H1 (cell line): Measurements from ENCODE around the gene CEBPG. TPM values are rescaled to one million over a fixed set of nuclear protein-coding genes. Genes with fewer than 3 reads are reported as not detected.
A peak's percentile ranks its signal among the peaks of the same experiment; 100 is the strongest.

Experiments used
- CTCF ChIA-PET: fragments of 300-600 bp; sonication (Branson Sonifier 250); formaldehyde crosslinking; loops from one replicate; lab custom pipeline; 2021; ENCODE audit not compliant: partially characterized antibody; lab: Charles Lee
- POLR2A ChIA-PET: fragments of 300-600 bp; sonication (Branson Sonifier 250); formaldehyde crosslinking; loops from one replicate; lab custom pipeline; 2021; ENCODE audit warnings: inconsistent platforms; ENCODE audit not compliant: partially characterized antibody; lab: Charles Lee
- DNase-seq, 2 experiments: peaks; one replicate each; pipeline versions ENCODE4 v3.0.0 to v3.0.0-alpha.2; 2010 to 2022; ENCODE audit warnings: low spot score in 2 of 2, low read depth in 1 of 2, mixed read lengths in 1 of 2
- FAIRE-seq: peaks from 2 replicates; lab custom pipeline; 2011; peaks lifted over from hg19 to GRCh38; lab: Jason Lieb, UNC
- H2AFZ ChIP-seq: 2 replicates; pipeline ENCODE4 v1.8.1; 2012; ENCODE audit warnings: low read length, inconsistent platforms
- H2AK5ac ChIP-seq: 2 replicates; pipeline ENCODE4 v1.6.1; 2013; ENCODE audit warnings: low read depth, low read length
- H2BK120ac ChIP-seq: replicated peaks from 2 replicates; pipeline ENCODE3; 2013; ENCODE audit warnings: low read depth, low read length, inconsistent platforms
- H2BK12ac ChIP-seq: 2 replicates; pipeline ENCODE4 v1.6.1; 2013; ENCODE audit warnings: low read depth, low read length
- H2BK15ac ChIP-seq: 2 replicates; pipeline ENCODE4 v1.6.1; 2013; ENCODE audit warnings: low read length
- H2BK20ac ChIP-seq: 2 replicates; pipeline ENCODE4 v1.6.1; 2013; ENCODE audit warnings: low read length
- H2BK5ac ChIP-seq: 2 replicates; pipeline ENCODE4 v1.6.1; 2013; ENCODE audit warnings: low read depth, low read length
- H3K14ac ChIP-seq: 2 replicates; pipeline ENCODE4 v1.6.1; 2013; ENCODE audit warnings: inconsistent platforms; ENCODE audit not compliant: insufficient read length
- H3K18ac ChIP-seq: 2 replicates; pipeline ENCODE4 v1.6.1; 2013; ENCODE audit warnings: low read length; ENCODE audit errors: extremely low read depth
- H3K23ac ChIP-seq: 2 replicates; pipeline ENCODE4 v1.6.1; 2013; ENCODE audit warnings: inconsistent platforms; ENCODE audit not compliant: insufficient read length
- H3K23me2 ChIP-seq: 2 replicates; pipeline ENCODE4 v1.6.1; 2013; ENCODE audit warnings: low read depth, low read length
- H3K27ac ChIP-seq: 2 replicates; pipeline ENCODE4 v1.6.1; 2011; ENCODE audit warnings: low read depth, low read length, inconsistent platforms
- H3K27me3 ChIP-seq, 4 experiments: replicated peaks in 1 of 4; 1 replicate in 1 of 4; 2 replicates in 3 of 4; pipeline versions ENCODE4 v1.6.1 to v1.8.1; 2011 to 2013; ENCODE audit warnings: low read length in 3 of 4, mild to moderate bottlenecking in 3 of 4, inconsistent platforms in 2 of 4, mixed read lengths in 2 of 4, moderate library complexity in 1 of 4; ENCODE audit not compliant: control insufficient read depth in 3 of 4, insufficient read depth in 3 of 4; ENCODE audit errors: extremely low read depth in 1 of 4
- H3K36me3 ChIP-seq, 4 experiments: 2 replicates each; pipeline versions ENCODE4 v1.6.1 to v1.8.1; 2011 to 2013; ENCODE audit warnings: mild to moderate bottlenecking in 4 of 4, low read length in 3 of 4, moderate library complexity in 2 of 4, control low read depth in 1 of 4, inconsistent platforms in 1 of 4; ENCODE audit not compliant: insufficient read depth in 4 of 4, control insufficient read depth in 2 of 4
- H3K4ac ChIP-seq: replicated peaks from 2 replicates; pipeline ENCODE3; 2013; ENCODE audit warnings: low read length, low read depth, mixed read lengths, inconsistent platforms; ENCODE audit not compliant: insufficient read length
- H3K4me1 ChIP-seq, 4 experiments: replicated peaks in 1 of 4; 1 replicate in 1 of 4; 2 replicates in 3 of 4; pipeline versions ENCODE4 v1.6.1 to v1.8.1; 2011 to 2013; ENCODE audit warnings: low read length in 3 of 4, inconsistent platforms in 2 of 4, mixed read lengths in 1 of 4; ENCODE audit not compliant: insufficient read depth in 4 of 4, control insufficient read depth in 3 of 4
- H3K4me2 ChIP-seq, 2 experiments: 2 replicates each; pipeline versions ENCODE4 v1.6.1 to v1.8.1; 2011 to 2013; ENCODE audit warnings: low read depth in 2 of 2, low read length in 2 of 2, control low read depth in 1 of 2, inconsistent platforms in 1 of 2, mild to moderate bottlenecking in 1 of 2; ENCODE audit not compliant: insufficient read depth in 1 of 2
- H3K4me3 ChIP-seq, 4 experiments: fragments of 200-600, 300-600 bp in 1 of 4; sonication (generic), shearing (Covaris generic), sonication (Bioruptor Twin) in 1 of 4; 2 replicates each; pipeline versions ENCODE4 v1.5.1 to v1.8.1; 2011 to 2016; ENCODE audit warnings: low read length in 4 of 4, low read depth in 3 of 4, control low read depth in 2 of 4, inconsistent platforms in 2 of 4, mild to moderate bottlenecking in 2 of 4, mixed read lengths in 1 of 4, moderate library complexity in 1 of 4; ENCODE audit not compliant: insufficient read depth in 2 of 4; ENCODE audit errors: extremely low read depth in 1 of 4
- H3K56ac ChIP-seq: replicated peaks from 2 replicates; pipeline ENCODE3; 2013; ENCODE audit warnings: low read depth, mild to moderate bottlenecking, mixed read lengths, low read length, inconsistent platforms; ENCODE audit not compliant: insufficient read length
- H3K79me1 ChIP-seq: 2 replicates; pipeline ENCODE4 v1.6.1; 2013; ENCODE audit warnings: low read depth, low read length, control low read depth
- H3K79me2 ChIP-seq, 2 experiments: 2 replicates each; pipeline versions ENCODE4 v1.6.1 to v1.8.1; 2012 to 2013; ENCODE audit warnings: low read length in 2 of 2, mild to moderate bottlenecking in 2 of 2, inconsistent platforms in 1 of 2; ENCODE audit not compliant: insufficient read depth in 2 of 2, control insufficient read depth in 1 of 2
- H3K9ac ChIP-seq, 4 experiments: replicated peaks in 1 of 4; 1 replicate in 1 of 4; 2 replicates in 3 of 4; pipeline versions ENCODE4 v1.6.1 to v1.8.1; 2011 to 2013; ENCODE audit warnings: low read depth in 3 of 4, low read length in 3 of 4, control low read depth in 2 of 4, mild to moderate bottlenecking in 2 of 4, moderate library complexity in 2 of 4, inconsistent platforms in 1 of 4; ENCODE audit errors: extremely low read depth in 1 of 4
- H3K9me3 ChIP-seq, 2 experiments: 2 replicates each; pipeline versions ENCODE4 v1.6.1 to v1.8.1; 2012 to 2013; ENCODE audit warnings: mild to moderate bottlenecking in 2 of 2, moderate library complexity in 2 of 2, control low read depth in 1 of 2, inconsistent platforms in 1 of 2, low read depth in 1 of 2, low read length in 1 of 2, mixed read lengths in 1 of 2; ENCODE audit not compliant: insufficient read depth in 2 of 2
- H4K20me1 ChIP-seq, 2 experiments: replicated peaks in 1 of 2; 2 replicates each; pipeline versions ENCODE3 to v1.8.1; 2011 to 2013; ENCODE audit warnings: inconsistent platforms in 2 of 2, low read length in 2 of 2, mild to moderate bottlenecking in 1 of 2; ENCODE audit not compliant: insufficient read depth in 2 of 2, control insufficient read depth in 1 of 2
- H4K5ac ChIP-seq: 2 replicates; pipeline ENCODE4 v1.6.1; 2013; ENCODE audit warnings: low read length, low read depth, mixed read lengths, inconsistent platforms; ENCODE audit not compliant: insufficient read length
- H4K8ac ChIP-seq: 2 replicates; pipeline ENCODE4 v1.8.0; 2013; ENCODE audit warnings: mild to moderate bottlenecking, moderate library complexity, low read length, inconsistent platforms; ENCODE audit not compliant: insufficient read depth; ENCODE audit errors: extremely low read depth
- H4K91ac ChIP-seq: replicated peaks from 2 replicates; pipeline ENCODE3; 2013; ENCODE audit warnings: low read length, mixed read lengths, inconsistent platforms; ENCODE audit not compliant: insufficient read length
- BACH1 ChIP-seq: IDR thresholded peaks from 2 replicates; pipeline ENCODE4 v1.6.1; 2012; ENCODE audit warnings: low read length, improper control_type of control experiment
- CTCF ChIP-seq, 3 experiments: IDR thresholded peaks; 1 replicate in 2 of 3; 2 replicates in 1 of 3; pipeline versions ENCODE4 v1.5.1 to v1.6.1; 2011; ENCODE audit warnings: low read length in 3 of 3, mild to moderate bottlenecking in 3 of 3, inconsistent platforms in 2 of 3, low read depth in 1 of 3, moderate library complexity in 1 of 3; ENCODE audit not compliant: insufficient read depth in 1 of 3; ENCODE audit errors: control extremely low read depth in 1 of 3
- EZH2 ChIP-seq: fragments of 200-600 bp; sonication (generic); IDR thresholded peaks from 2 replicates; pipeline ENCODE4 v1.7.1; 2012; ENCODE audit warnings: low read depth, mild to moderate bottlenecking, moderate library complexity, low read length, inconsistent platforms; ENCODE audit not compliant: severe bottlenecking
- POU5F1 ChIP-seq: IDR thresholded peaks from 2 replicates; pipeline ENCODE4 v1.6.1; 2011; ENCODE audit warnings: low read depth, mild to moderate bottlenecking, low read length, moderate library complexity
- RAD21 ChIP-seq, 2 experiments: IDR thresholded peaks in 1 of 2; conservative IDR thresholded peaks in 1 of 2; 2 replicates each; pipeline ENCODE4 v1.6.1; 2011; ENCODE audit warnings: low read depth in 2 of 2, low read length in 2 of 2, improper control_type of control experiment in 1 of 2, inconsistent platforms in 1 of 2, mild to moderate bottlenecking in 1 of 2, moderate library complexity in 1 of 2
- WGBS, 2 experiments: shearing (Covaris generic) in 1 of 2; methylation state at CpG; one replicate each; pipeline versions ENCODE4 v1.1.6 to v1.1.7; 2013 to 2015; ENCODE audit warnings: low lambda C conversion rate in 2 of 2, mixed read lengths in 2 of 2, inconsistent platforms in 1 of 2, low coverage in 1 of 2, missing lambda C conversion rate in 1 of 2; ENCODE audit not compliant: insufficient replicate concordance in 2 of 2, insufficient coverage in 1 of 2, insufficient read length in 1 of 2; ENCODE audit errors: extremely low coverage in 1 of 2, missing lambda C conversion rate in 1 of 2; 5-methylcytosine and 5-hydroxymethylcytosine counted together
- polyA plus RNA-seq, 7 experiments: library from polyadenylated mRNA; depleted of rRNA in 3 of 7; stranded (reverse) in 5 of 7; unstranded in 2 of 7; fragments of >200 nt in 5 of 7; fragments of 200-250 nt in 2 of 7; gene quantifications; 1 replicate in 5 of 7; 2 replicates in 1 of 7; 4 replicates in 1 of 7; pipeline versions ENCODE4 v1.2.1 to v1.2.3, GENCODE V29; 2011 to 2013; ENCODE audit warnings: missing spikeins in 2 of 7, mixed read lengths in 2 of 7
- total RNA-seq: library from RNA; stranded (reverse); fragmentation: NEBNext Ultra II Directional; extraction: Animal tissue kit (Norgen Biotek cat#: 25700); gene quantifications from 2 replicates; pipeline ENCODE4 v1.2.1, GENCODE V29; 2021

The CEBPG gene
- total and polyA plus RNA-seq, 2 of the 8 experiments (the other 6 are each of a cell fraction or from before 2014, with no cell fraction given): 12.3 to 35.4 TPM

- Histone ChIP-seq H3K4me2 (peak overlapping the region in 1 of 2 experiments; percentile 67; a peak in 3 of 4 replicates), H3K14ac (no peak overlapping the region), H4K8ac (no peak overlapping the region; the same call in 1 of the 2 replicates), H3K27me3 (no peaks in the 10 kb centered on the region; a peak in 1 of 7 replicates), H3K4ac (no peak overlapping the region), H3K23ac (no peak overlapping the region), H3K4me1 (peaks cover 0 to 12% (median 4%) of the 10 kb centered on the region in 4 experiments; a peak in 4 of 7 replicates), H3K9me3 (no peaks in the 10 kb centered on the region), H2AK5ac (no peak overlapping the region), H3K23me2 (no peaks in the 10 kb centered on the region), H3K36me3 (no peaks in the 10 kb centered on the region), H3K56ac (no peak overlapping the region), H3K18ac (no peak overlapping the region), H3K79me1 (0 out of 2 replicates have a peak, but pooled peaks cover 3% of the 10 kb centered on the region), H2BK15ac (no peak overlapping the region), H2AFZ (no peak overlapping the region), H3K9ac (no peak overlapping the region), H3K27ac (no peak overlapping the region), H2BK120ac (no peak overlapping the region), H3K79me2 (no peaks in the 10 kb centered on the region), H2BK5ac (no peak overlapping the region), H4K91ac (peak overlapping the region; percentile 3), H2BK20ac (no peak overlapping the region), H4K20me1 (peaks cover 6 to 17% of the 10 kb centered on the region in 2 experiments), H3K4me3 (peak overlapping the region in 3 of 4 experiments; percentile 8 to 40 (median 34); a peak in 2 of 8 replicates), H2BK12ac (no peak overlapping the region), H4K5ac (no peak overlapping the region)
- DNase-seq: peak; percentile 29 to 91
- 61% methylated on average over 26 of the region's 27 CpGs; no CpG with 5 or more reads in 1 of the 2 experiments for WGBS, 2 experiments
- TF ChIP-seq CTCF (IDR thresholded peaks at IDR 0.05; ENCODE audit: control extremely low read depth in 1 of 3, insufficient read depth in 1 of 3, low read depth in 1 of 3, low read length in 3 of 3) (peak; percentile 77 to 85 (median 81)), BACH1 (peak; percentile 43; the same call in 1 of the 2 replicates), EZH2 (no peak), RAD21 (IDR thresholded peaks at IDR 0.05 in 1 of 2, conservative IDR thresholded peaks at IDR 0.05 in 1 of 2; ENCODE audit: low read depth in 2 of 2, low read length in 2 of 2) (peak; percentile 73 to 78), POU5F1 (no peak)
- FAIRE-seq: no peak
- POLR2A ChIA-PET: no interaction called here
- CTCF ChIA-PET: interaction anchor here (0.5 to 7.5 kb wide), 43 partner anchors 8 to 728 kb away, joined by 3 to 79 read pairs (median 3); partner anchors contain the start of gene CEBPA
These were observed 43.1 kb downstream of the CEBPG start for GRCh38 chr19:33416307-33417215.
